ENCODE data around the gene CLK1. TPM values are rescaled to one million over a fixed set of nuclear protein-coding genes. Genes with fewer than 3 reads are reported as not detected.

The CLK1 gene
- total and polyA plus RNA-seq, 2 of the 13 experiments (the other 11 are each of a cell fraction or from before 2014, with no cell fraction given), result 66.6 to 101 TPM

DNA sequence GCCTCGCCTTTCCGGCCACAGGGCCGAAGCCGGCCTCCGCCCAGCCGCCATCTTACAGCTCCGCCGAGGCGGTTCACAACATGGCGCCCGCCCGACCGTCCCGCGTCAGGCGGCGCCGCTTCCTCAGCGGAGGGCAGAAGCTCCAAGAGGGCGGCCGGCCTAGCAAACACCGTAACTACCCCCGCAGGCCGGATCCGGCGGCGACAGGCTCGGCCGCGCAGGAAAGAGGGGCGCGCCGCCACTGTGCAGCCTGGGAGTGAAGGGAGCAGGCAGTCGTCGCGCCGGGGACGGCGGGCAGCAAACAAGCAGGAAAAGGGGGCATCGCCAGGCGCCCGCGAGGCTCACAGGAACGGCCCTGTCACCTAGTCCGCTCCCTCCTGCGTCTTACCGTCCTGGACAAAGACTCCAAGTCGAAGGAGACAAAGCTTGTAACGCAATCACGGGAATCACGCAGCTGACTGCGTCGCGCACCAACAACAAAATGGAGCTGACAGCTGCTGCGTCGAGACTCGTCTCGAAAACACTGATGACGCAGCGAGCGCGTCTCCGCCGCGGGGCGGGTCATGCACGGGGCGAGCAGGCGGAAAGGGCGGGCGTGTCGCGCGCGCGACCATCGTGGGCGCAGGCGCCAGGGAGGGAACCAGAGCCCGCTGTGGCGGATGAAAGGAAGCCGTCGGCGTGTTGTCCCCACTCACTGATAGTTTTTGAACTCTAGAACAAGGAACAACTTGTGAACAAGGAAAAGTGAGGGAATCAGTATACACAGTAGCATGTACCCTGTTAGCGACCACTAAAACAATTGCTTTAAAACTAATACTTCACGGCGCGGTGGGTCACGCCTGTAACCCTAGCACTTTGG, at the start of gene CLK1 (continued):
- TF ChIP-seq ZNF235 (CRISPR knock-in tag; IDR thresholded peaks at IDR 0.05; ENCODE audit: borderline replicate concordance), result peak; percentile 58; the same call in 1 of the 2 replicates
- peak; percentile 60; the same call in 1 of the 2 replicates for TF ChIP-seq ESRRA (CRISPR knock-in tag; IDR thresholded peaks at IDR 0.05; ENCODE audit: low read depth)
- no peak for TF ChIP-seq CBX2 (IDR thresholded peaks at IDR 0.05; ENCODE audit: low read depth, low read length)
- TF ChIP-seq CBX2 (CRISPR knock-in tag; IDR thresholded peaks at IDR 0.05; ENCODE audit: low read depth), result peak; percentile 86; the same call in 1 of the 2 replicates
- TF ChIP-seq ZNF253 (CRISPR knock-in tag; IDR thresholded peaks at IDR 0.05; ENCODE audit: borderline replicate concordance), result no peak; the same call in 1 of the 2 replicates
- peak; percentile 40; the same call in 1 of the 2 replicates for TF ChIP-seq SIX1 (CRISPR knock-in tag; IDR thresholded peaks at IDR 0.05; ENCODE audit: borderline replicate concordance)
- no peak for TF ChIP-seq TBX3 (IDR thresholded peaks at IDR 0.05; ENCODE audit: borderline replicate concordance)
- peak; percentile 91; the same call in 1 of the 2 replicates for TF ChIP-seq ZNF607 (CRISPR knock-in tag; IDR thresholded peaks at IDR 0.05; ENCODE audit: borderline replicate concordance)
- TF ChIP-seq AGO2 (optimal IDR thresholded peaks at IDR 0.05; ENCODE audit: low read depth, low read length), result peak; percentile 100
- TF ChIP-seq, protein P1, sequence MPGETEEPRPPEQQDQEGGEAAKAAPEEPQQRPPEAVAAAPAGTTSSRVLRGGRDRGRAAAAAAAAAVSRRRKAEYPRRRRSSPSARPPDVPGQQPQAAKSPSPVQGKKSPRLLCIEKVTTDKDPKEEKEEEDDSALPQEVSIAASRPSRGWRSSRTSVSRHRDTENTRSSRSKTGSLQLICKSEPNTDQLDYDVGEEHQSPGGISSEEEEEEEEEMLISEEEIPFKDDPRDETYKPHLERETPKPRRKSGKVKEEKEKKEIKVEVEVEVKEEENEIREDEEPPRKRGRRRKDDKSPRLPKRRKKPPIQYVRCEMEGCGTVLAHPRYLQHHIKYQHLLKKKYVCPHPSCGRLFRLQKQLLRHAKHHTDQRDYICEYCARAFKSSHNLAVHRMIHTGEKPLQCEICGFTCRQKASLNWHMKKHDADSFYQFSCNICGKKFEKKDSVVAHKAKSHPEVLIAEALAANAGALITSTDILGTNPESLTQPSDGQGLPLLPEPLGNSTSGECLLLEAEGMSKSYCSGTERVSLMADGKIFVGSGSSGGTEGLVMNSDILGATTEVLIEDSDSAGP (CRISPR knock-in tag; IDR thresholded peaks at IDR 0.05; ENCODE audit: borderline replicate concordance), result peak; percentile 96
- TF ChIP-seq, protein P2, sequence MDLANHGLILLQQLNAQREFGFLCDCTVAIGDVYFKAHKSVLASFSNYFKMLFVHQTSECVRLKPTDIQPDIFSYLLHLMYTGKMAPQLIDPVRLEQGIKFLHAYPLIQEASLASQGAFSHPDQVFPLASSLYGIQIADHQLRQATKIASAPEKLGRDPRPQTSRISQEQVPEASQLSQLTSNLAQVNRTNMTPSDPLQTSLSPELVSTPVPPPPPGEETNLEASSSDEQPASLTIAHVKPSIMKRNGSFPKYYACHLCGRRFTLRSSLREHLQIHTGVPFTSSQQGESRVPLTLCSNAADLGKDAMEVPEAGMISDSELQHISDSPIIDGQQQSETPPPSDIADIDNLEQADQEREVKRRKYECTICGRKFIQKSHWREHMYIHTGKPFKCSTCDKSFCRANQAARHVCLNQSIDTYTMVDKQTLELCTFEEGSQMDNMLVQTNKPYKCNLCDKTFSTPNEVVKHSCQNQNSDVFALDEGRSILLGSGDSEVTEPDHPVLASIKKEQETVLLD (CRISPR knock-in tag; IDR thresholded peaks at IDR 0.05; ENCODE audit: low read depth), result peak; percentile 82; the same call in 1 of the 2 replicates
- peak; percentile 90 for TF ChIP-seq TBX2 (CRISPR knock-in tag; IDR thresholded peaks at IDR 0.05; ENCODE audit: borderline replicate concordance)
- TF ChIP-seq, protein P3, sequence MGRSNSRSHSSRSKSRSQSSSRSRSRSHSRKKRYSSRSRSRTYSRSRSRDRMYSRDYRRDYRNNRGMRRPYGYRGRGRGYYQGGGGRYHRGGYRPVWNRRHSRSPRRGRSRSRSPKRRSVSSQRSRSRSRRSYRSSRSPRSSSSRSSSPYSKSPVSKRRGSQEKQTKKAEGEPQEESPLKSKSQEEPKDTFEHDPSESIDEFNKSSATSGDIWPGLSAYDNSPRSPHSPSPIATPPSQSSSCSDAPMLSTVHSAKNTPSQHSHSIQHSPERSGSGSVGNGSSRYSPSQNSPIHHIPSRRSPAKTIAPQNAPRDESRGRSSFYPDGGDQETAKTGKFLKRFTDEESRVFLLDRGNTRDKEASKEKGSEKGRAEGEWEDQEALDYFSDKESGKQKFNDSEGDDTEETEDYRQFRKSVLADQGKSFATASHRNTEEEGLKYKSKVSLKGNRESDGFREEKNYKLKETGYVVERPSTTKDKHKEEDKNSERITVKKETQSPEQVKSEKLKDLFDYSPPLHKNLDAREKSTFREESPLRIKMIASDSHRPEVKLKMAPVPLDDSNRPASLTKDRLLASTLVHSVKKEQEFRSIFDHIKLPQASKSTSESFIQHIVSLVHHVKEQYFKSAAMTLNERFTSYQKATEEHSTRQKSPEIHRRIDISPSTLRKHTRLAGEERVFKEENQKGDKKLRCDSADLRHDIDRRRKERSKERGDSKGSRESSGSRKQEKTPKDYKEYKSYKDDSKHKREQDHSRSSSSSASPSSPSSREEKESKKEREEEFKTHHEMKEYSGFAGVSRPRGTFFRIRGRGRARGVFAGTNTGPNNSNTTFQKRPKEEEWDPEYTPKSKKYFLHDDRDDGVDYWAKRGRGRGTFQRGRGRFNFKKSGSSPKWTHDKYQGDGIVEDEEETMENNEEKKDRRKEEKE (IDR thresholded peaks at IDR 0.05), result no peak
- peak; percentile 97 for TF ChIP-seq MEIS2 (CRISPR knock-in tag; IDR thresholded peaks at IDR 0.05)
- TF ChIP-seq, protein P4, sequence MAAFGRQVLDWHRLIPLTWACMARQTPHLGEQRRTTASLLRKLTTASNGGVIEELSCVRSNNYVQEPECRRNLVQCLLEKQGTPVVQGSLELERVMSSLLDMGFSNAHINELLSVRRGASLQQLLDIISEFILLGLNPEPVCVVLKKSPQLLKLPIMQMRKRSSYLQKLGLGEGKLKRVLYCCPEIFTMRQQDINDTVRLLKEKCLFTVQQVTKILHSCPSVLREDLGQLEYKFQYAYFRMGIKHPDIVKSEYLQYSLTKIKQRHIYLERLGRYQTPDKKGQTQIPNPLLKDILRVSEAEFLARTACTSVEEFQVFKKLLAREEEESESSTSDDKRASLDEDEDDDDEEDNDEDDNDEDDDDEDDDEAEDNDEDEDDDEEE (CRISPR knock-in tag; IDR thresholded peaks at IDR 0.05), result peak; percentile 99
